Trophoblast cell (in vitro differentiated cells and primary cell): ENCODE measurements around the gene MYBPH.

Experiments
- DNase-seq, 2 donors: peaks; one replicate each; pipeline ENCODE4 v3.0.0-alpha.2; 2016
- H2AFZ ChIP-seq: 2 replicates; pipeline ENCODE4 v1.6.1; 2013; ENCODE audit warnings: low read length, moderate library complexity, mild to moderate bottlenecking; ENCODE audit not compliant: insufficient read depth, poor library complexity
- H2AK5ac ChIP-seq: 2 replicates; pipeline ENCODE4 v1.6.1; 2013; ENCODE audit warnings: mild to moderate bottlenecking, low read length
- H2BK120ac ChIP-seq: 2 replicates; pipeline ENCODE4 v1.6.1; 2013; ENCODE audit warnings: low read length, mild to moderate bottlenecking, moderate library complexity; ENCODE audit not compliant: insufficient read depth, poor library complexity
- H2BK12ac ChIP-seq: 2 replicates; pipeline ENCODE4 v1.6.1; 2013; ENCODE audit warnings: mild to moderate bottlenecking, low read length, moderate library complexity
- H2BK5ac ChIP-seq: 2 replicates; pipeline ENCODE4 v1.6.1; 2013; ENCODE audit warnings: low read length, low read depth, moderate library complexity, mild to moderate bottlenecking; ENCODE audit not compliant: poor library complexity
- H3K14ac ChIP-seq: 2 replicates; pipeline ENCODE4 v1.6.1; 2013; ENCODE audit warnings: mild to moderate bottlenecking, low read length
- H3K18ac ChIP-seq: 2 replicates; pipeline ENCODE4 v1.6.1; 2013; ENCODE audit warnings: mild to moderate bottlenecking, low read length
- H3K23ac ChIP-seq: 2 replicates; pipeline ENCODE4 v1.6.1; 2013; ENCODE audit warnings: low read length
- H3K27ac ChIP-seq: 2 replicates; pipeline ENCODE4 v1.5.1; 2013; ENCODE audit warnings: low read depth, mild to moderate bottlenecking, inconsistent platforms, low read length, moderate library complexity
- H3K27me3 ChIP-seq: 2 replicates; pipeline ENCODE4 v1.6.1; 2013; ENCODE audit warnings: inconsistent platforms, mild to moderate bottlenecking, low read length, moderate library complexity; ENCODE audit not compliant: insufficient read depth
- H3K36me3 ChIP-seq, 2 experiments: 1 replicate in 1 of 2; 2 replicates in 1 of 2; pipeline ENCODE4 v1.6.1; 2013; ENCODE audit warnings: low read length in 2 of 2, mild to moderate bottlenecking in 2 of 2, moderate library complexity in 1 of 2; ENCODE audit not compliant: insufficient read depth in 2 of 2, control insufficient read depth in 1 of 2
- H3K4ac ChIP-seq: 2 replicates; pipeline ENCODE4 v1.6.1; 2013; ENCODE audit warnings: low read depth, mild to moderate bottlenecking, low read length, moderate library complexity
- H3K4me1 ChIP-seq, 2 experiments: 1 replicate in 1 of 2; 2 replicates in 1 of 2; pipeline ENCODE4 v1.6.1; 2013; ENCODE audit warnings: low read length in 2 of 2, mild to moderate bottlenecking in 2 of 2, moderate library complexity in 1 of 2; ENCODE audit not compliant: insufficient read depth in 2 of 2, control insufficient read depth in 1 of 2
- H3K4me2 ChIP-seq: 2 replicates; pipeline ENCODE4 v1.6.1; 2013; ENCODE audit warnings: inconsistent platforms, mild to moderate bottlenecking, low read length, moderate library complexity
- H3K4me3 ChIP-seq: 2 replicates; pipeline ENCODE4 v1.5.1; 2013; ENCODE audit warnings: mild to moderate bottlenecking, low read depth, low read length, inconsistent platforms
- H3K79me1 ChIP-seq: one replicate; pipeline ENCODE4 v1.6.1; 2013; ENCODE audit warnings: low read length
- H3K79me2 ChIP-seq: 2 replicates; pipeline ENCODE4 v1.6.1; 2013; ENCODE audit warnings: low read length, mild to moderate bottlenecking; ENCODE audit not compliant: control insufficient read depth, insufficient read depth, poor library complexity
- H3K9ac ChIP-seq: 2 replicates; pipeline ENCODE4 v1.6.1; 2013; ENCODE audit warnings: mild to moderate bottlenecking, low read length
- H3K9me3 ChIP-seq: 2 replicates; pipeline ENCODE4 v1.6.1; 2013; ENCODE audit warnings: low read depth, mild to moderate bottlenecking, control low read depth, inconsistent platforms, low read length; ENCODE audit not compliant: insufficient read depth
- H4K12ac ChIP-seq: 2 replicates; pipeline ENCODE4 v1.6.1; 2013; ENCODE audit warnings: low read depth, mild to moderate bottlenecking, low read length, moderate library complexity
- H4K8ac ChIP-seq: 2 replicates; pipeline ENCODE4 v1.6.1; 2013; ENCODE audit warnings: low read depth, mild to moderate bottlenecking, low read length, moderate library complexity
- H4K91ac ChIP-seq: one replicate; pipeline ENCODE4 v1.6.1; 2013; ENCODE audit warnings: low read depth, mild to moderate bottlenecking, low read length, moderate library complexity
- WGBS: extraction: QIAGEN DNeasy Blood & Tissue Kit; methylation state at CpG from one replicate; pipeline ENCODE4 v1.1.7; 2013; ENCODE audit warnings: missing lambda C conversion rate; ENCODE audit not compliant: insufficient read length, insufficient coverage; ENCODE audit errors: extremely low coverage; 5-methylcytosine and 5-hydroxymethylcytosine counted together

Gene MYBPH

DNA sequence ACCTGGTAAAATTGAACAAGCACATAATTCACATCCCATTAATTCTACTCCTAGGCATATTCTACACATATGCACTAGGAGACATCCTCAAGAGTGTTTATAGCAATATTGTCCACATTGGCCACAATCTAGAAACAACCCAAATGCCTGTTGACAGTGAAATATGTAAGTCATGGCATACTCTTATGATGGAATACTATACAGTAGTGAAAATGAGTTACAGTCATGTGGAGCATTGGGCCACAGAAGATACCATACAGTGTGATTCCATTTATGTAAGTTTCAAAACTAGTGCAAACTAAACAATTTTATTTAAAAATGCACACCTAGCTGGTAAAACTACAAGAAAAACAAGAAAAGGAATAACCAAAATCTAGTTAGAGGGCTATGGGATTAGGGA, 34.7 kb upstream of the MYBPH start:
- H3K4me3 ChIP-seq = no peak overlapping the region

GRCh38 chr1:203208181-203208580, 32.6 kb upstream of the MYBPH start:
- Histone ChIP-seq H3K36me3 (no peaks in the 10 kb centered on the region), H2AFZ (no peak overlapping the region), H3K18ac (no peak overlapping the region), H3K79me1 (no peaks in the 10 kb centered on the region), H3K4me2 (no peak overlapping the region), H3K27ac (no peak overlapping the region), H2BK120ac (no peak overlapping the region), H3K4me3 (no peak overlapping the region), H3K9me3 (peaks cover 3% of the 10 kb centered on the region), H4K8ac (no peak overlapping the region), H3K9ac (no peak overlapping the region), H2BK5ac (no peak overlapping the region), H2AK5ac (no peak overlapping the region), H4K91ac (no peak overlapping the region), H3K4me1 (peaks cover 0 to 5% of the 10 kb centered on the region in 2 experiments), H3K23ac (no peak overlapping the region), H3K4ac (no peak overlapping the region), H3K14ac (no peak overlapping the region), H2BK12ac (no peak overlapping the region), H3K79me2 (no peaks in the 10 kb centered on the region), H3K27me3 (no peaks in the 10 kb centered on the region), H4K12ac (no peak overlapping the region)
- DNase-seq = no peak
- WGBS = no CpG with 5 or more reads among the region's 1 CpG

More for the DNA sequence above, 34.7 kb upstream of the MYBPH start:
- no peaks in the 10 kb centered on the region for H3K27me3 ChIP-seq
- no peak overlapping the region for H4K91ac ChIP-seq
- no peak overlapping the region for H4K8ac ChIP-seq
- H3K4ac ChIP-seq = no peak overlapping the region
- no peak overlapping the region for H3K27ac ChIP-seq
- H3K4me2 ChIP-seq = no peak overlapping the region
- no peak overlapping the region for H3K9ac ChIP-seq
- H2BK5ac ChIP-seq = no peak overlapping the region
- no peak overlapping the region for H3K23ac ChIP-seq
- H3K36me3 ChIP-seq = no peaks in the 10 kb centered on the region
- H3K18ac ChIP-seq = no peak overlapping the region
- no peaks in the 10 kb centered on the region for H3K79me2 ChIP-seq
- no peak for DNase-seq
- H2AFZ ChIP-seq = no peak overlapping the region
- no peaks in the 10 kb centered on the region for H3K9me3 ChIP-seq
- no peaks in the 10 kb centered on the region for H3K79me1 ChIP-seq
- H2AK5ac ChIP-seq = no peak overlapping the region
- no peak overlapping the region for H2BK12ac ChIP-seq
- H2BK120ac ChIP-seq = no peak overlapping the region
- H3K4me1 ChIP-seq = peaks cover 0 to 5% of the 10 kb centered on the region in 2 experiments
- no peak overlapping the region for H3K14ac ChIP-seq
- H4K12ac ChIP-seq = no peak overlapping the region

DNA sequence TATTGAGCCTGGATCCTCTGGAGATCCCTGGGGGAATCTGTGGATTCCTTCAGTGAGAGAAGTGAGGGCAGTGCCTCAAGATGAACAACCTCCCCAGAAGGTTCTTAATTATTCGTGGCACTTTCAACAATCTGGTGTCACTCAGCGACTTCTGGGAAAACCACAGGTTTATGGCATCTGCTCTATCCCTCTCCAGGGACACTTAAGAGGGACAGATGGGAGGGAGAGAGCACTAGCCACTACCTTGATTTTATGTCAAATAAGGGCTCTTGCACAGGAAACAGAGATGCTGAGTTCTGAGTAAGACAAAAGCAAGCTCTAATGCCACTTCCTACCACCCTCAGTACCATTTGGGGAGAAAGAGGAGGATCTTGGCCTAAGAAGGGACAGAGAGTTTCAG, 32.1 kb upstream of the MYBPH start:
- Histone ChIP-seq H3K18ac (no peak overlapping the region), H4K12ac (no peak overlapping the region), H3K14ac (no peak overlapping the region), H4K91ac (no peak overlapping the region), H3K23ac (no peak overlapping the region), H3K79me2 (no peaks in the 10 kb centered on the region), H3K9me3 (peaks cover 3% of the 10 kb centered on the region), H2BK120ac (no peak overlapping the region), H3K27me3 (no peaks in the 10 kb centered on the region), H2BK12ac (no peak overlapping the region), H2AK5ac (no peak overlapping the region), H2BK5ac (no peak overlapping the region), H3K4me3 (no peak overlapping the region), H3K4me2 (no peak overlapping the region), H2AFZ (no peak overlapping the region), H3K79me1 (no peaks in the 10 kb centered on the region), H3K4me1 (peaks cover 0 to 5% of the 10 kb centered on the region in 2 experiments), H3K4ac (no peak overlapping the region), H3K9ac (no peak overlapping the region), H4K8ac (no peak overlapping the region), H3K36me3 (no peaks in the 10 kb centered on the region), H3K27ac (no peak overlapping the region)
- no CpG with 5 or more reads among the region's 2 CpGs for WGBS
- DNase-seq = no peak

- no peak overlapping the region for H3K18ac ChIP-seq
- peaks cover 0 to 5% of the 10 kb centered on the region in 2 experiments for H3K4me1 ChIP-seq
- DNase-seq = no peak
- no peak overlapping the region for H4K91ac ChIP-seq
- H3K9me3 ChIP-seq = peaks cover 3% of the 10 kb centered on the region
- H3K14ac ChIP-seq = no peak overlapping the region
- no peak overlapping the region for H4K8ac ChIP-seq
- H3K79me2 ChIP-seq = no peaks in the 10 kb centered on the region
- H3K27ac ChIP-seq = no peak overlapping the region
- no peak overlapping the region for H2BK5ac ChIP-seq
- H3K79me1 ChIP-seq = no peaks in the 10 kb centered on the region
- WGBS = no CpG with 5 or more reads among the region's 5 CpGs
- H3K4me2 ChIP-seq = no peak overlapping the region
- H2BK120ac ChIP-seq = no peak overlapping the region
- H3K9ac ChIP-seq = no peak overlapping the region
- H2AFZ ChIP-seq = no peak overlapping the region
- no peak overlapping the region for H3K4me3 ChIP-seq
- H4K12ac ChIP-seq = no peak overlapping the region
- H2AK5ac ChIP-seq = no peak overlapping the region
- no peaks in the 10 kb centered on the region for H3K27me3 ChIP-seq
- no peak overlapping the region for H3K4ac ChIP-seq
- no peaks in the 10 kb centered on the region for H3K36me3 ChIP-seq
- H3K23ac ChIP-seq = no peak overlapping the region
- no peak overlapping the region for H2BK12ac ChIP-seq
Observed at GRCh38 chr1:203206129-203206687, 30.6 kb upstream of the MYBPH start.
